GM11168 (cell line): ENCODE measurements around the gene MRPL55.

Experiments used
- in situ Hi-C: fragments of 300-500 bp; cut with MboI; formaldehyde crosslinking; loops from one replicate; pipeline ENCODE4 v1.12.0; 2022; ENCODE audit warnings: low sequenced_read_pairs; ENCODE audit not compliant: unreplicated experiment

MRPL55 gene

DNA sequence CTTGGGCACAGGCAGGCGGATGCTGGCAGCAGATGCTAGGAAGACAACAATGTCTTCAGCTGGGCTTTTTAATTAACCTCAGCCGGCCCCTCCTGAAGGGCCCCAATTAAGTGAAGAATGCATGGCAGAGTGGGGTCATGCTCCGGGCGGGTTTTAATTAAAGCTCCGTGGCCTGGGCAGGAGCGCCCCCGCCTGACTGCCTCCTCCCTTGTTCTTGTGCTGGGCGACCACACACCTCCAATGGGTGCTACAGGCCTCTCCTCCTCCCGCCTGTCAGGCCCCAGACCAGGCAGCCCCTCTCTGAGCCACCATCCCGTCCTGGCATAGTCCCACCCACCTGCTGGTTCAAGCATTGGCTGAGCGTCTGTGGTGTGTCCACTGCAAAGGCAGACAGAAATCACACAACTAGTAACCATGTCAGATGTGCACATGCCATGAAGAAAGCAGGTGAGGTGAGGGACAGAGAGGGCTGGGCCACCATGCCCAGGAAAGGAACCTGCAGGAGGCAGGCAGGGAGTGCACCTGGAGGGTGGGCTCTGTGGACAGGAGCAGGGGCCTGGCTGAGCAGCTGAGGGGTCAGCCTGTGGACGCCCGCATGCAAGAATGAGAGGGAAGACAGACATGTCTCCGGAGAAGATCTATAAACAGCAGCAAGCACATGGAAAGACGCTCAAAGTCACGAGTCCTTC lies 35.1 kb downstream of the MRPL55 start:
- in situ Hi-C loops, result no loop called here

DNA sequence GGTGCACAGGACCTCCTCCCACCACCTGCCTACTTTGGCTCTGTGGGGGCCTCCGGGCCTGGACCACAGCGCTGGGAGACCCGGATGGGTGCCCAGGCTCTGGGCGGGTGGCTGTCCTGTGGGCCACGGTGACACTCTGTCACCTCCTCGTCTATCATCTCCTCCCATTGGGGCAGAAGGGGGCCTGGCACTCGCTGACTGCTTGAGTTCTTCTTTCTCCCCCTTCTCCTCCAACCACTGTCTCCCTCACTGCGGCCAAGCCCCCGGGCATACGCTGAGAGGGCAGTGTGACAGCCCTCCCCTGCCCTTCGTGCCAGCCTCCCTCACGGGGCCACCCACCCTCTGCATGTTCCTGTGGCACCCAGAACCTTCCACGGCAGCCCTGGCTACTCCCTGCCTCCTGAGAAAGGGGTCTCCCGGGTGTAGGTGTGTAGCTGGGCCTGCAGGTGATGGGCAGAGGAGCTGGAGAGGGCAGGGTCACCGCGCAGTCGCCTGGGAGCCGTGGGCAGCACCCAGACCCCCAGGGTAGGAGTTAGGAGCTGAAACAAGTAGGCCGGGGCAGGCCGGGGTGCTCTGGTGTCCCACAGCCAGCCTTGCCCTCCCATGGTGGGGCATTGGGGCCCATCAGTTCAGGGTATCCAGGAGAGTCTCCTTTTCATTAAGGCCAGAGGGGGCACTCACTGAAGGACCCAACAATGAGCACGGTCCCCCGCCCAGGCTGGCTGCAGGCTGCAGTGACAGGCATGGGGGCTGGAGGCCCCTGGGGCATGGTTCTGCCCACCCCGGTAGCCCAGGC lies 35.8 kb downstream of the MRPL55 start:
- in situ Hi-C loops, result no loop called here

DNA sequence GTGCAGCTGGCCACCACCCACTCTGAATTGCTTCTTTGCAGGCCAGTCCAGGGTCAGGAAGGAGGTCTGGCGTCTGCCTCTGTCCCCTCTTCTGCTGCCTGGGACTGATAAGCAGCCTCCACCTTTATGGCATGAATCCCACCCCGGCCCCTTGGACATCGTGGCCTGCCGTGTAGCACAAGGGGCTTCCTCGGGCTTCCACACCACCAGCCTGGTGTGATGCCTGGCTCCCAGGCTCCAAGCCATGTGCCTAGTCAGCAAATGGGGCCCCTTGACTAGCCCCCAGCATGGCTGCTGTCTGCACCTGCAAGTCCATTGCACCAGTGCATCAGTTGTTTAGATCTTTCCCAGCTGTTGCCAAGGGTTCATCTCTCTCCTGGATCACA lies 36.4 kb downstream of the MRPL55 start:
- in situ Hi-C loops, result no loop called here

DNA sequence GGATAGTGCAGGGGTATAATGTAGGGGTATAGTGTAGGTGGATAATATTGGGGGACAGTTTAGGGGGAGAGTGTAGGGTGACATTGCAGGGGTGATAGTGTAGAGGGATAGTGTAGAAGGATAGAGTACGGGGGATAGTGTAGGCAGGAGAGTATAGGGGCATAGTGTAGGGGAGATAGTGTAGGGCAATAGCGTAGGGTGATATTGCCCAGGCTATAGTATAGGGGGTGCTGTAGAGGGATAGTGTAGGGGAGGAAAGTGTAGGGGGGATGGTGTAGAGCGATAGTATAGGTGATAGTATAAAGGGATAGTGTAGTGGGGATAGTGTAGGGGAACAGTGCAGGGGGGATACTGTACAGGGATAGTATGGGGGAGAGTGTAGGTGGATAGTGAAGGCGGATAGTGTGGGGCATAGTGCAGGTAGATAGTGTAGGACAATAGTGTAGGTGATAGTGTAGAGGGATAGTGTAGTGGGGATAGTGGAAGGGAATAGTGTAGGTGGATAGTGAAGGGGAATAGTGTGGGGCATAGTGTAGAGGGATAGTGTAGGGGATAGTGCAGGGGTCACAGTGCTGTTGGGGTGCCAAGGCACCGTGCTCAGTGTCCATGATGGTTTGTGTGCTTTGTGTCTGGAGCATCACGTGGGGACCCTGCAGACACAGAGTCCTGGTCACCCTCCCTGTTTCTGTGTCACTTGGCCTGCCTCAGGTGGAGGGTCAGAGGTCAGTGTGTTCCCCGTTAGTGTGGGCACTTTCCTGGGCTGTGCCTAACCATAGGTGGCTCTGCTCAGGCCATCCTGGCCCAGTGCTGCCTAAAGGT lies 37.1 kb downstream of the MRPL55 start:
- in situ Hi-C loops, result no loop called here

DNA sequence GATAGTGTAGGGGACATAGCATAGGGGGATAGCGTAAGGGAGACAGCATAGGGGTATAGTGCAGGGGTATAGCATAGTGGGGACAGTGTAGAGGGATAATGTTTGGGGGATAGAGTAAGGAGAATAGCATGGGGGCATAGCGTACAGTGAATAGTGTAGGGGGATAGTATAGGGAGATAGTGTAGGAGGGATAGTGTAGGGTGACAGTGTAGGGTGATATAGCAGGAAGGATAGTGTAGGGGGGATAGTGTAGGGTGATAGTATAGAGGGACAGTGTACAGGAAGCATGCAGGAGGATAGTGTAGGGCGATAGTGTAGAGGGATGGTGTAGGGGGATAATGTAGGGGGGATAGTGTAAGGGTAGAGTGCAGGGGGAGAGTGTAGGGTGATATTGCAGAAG lies 38.2 kb downstream of the MRPL55 start:
- in situ Hi-C loops, result no loop called here

DNA sequence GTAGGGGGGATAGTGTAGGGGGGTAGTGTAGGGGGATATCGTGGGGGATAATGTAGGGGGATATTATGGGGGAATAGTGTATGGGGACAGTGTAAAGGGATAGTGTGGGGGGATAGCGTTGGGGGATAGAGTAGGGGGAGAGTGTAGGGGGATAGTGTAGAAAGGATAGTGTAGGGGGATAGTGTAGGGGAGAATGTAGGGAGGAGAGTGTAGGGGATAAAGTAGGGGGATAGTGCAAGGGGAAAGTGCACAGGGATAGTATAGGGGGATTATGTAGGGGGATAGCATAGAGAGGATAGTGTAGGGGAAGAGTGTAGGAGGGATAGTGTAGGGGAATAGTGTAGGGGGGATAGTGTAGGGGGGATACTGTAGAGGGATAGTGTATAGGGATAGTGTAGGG lies 38.9 kb downstream of the MRPL55 start:
- in situ Hi-C loops, result no loop called here

DNA sequence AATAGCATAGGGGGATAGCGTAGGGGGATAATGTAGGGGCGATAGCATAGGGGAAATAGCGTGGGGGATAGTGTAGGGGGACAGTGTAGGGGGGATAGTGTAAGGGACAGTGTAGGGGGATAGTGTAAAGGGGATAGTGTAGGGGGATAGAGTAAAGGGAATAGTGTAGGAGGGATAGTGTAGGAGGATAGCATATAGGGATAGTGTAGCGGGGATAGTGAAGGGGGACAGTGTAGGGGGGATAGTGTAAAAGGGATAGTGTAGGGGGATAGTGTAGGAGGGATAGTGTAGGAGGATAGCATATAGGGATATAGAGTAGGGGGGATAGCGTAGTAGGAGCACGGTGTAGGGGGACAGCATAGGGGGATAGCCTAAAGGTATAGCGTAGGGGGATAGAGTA lies 40.7 kb downstream of the MRPL55 start:
- in situ Hi-C loops, result no loop called here

DNA sequence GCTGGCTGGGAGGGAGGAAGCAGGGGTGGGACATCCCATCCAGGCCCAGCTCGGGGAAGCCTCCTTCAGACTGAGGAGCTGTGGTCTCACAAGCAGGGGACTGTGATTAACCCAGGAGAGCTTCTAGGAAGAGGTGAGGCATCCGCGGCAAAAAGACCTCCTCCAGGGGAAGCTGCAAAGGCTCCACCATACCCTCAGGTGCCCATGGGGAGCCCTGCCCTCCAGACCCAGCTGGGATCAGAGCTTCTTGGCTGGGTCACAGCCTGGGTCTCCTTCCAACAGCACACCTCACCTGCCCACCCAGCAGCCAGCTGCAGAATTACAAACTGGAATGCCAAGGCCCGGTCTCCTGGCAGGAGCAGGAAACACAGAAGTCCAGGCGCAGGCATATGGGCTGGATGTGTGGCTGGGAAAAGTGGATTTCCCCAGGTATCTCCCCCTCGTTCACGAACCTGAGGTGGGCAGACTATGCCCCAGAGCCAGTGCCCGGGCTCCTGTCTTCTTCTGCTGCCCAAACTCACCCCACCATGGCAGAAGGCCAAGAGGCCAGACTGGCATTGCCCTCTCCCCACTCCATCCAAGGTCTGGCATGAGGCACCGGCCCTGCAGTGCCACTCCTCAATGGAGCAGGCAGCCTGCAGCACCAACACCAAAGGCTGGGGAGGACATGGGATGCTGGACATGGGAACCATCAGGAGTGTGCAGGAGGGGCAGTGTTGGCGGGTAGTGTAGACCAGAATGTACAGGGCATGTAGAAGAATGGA lies 42.0 kb downstream of the MRPL55 start:
- in situ Hi-C loops, result no loop called here

DNA sequence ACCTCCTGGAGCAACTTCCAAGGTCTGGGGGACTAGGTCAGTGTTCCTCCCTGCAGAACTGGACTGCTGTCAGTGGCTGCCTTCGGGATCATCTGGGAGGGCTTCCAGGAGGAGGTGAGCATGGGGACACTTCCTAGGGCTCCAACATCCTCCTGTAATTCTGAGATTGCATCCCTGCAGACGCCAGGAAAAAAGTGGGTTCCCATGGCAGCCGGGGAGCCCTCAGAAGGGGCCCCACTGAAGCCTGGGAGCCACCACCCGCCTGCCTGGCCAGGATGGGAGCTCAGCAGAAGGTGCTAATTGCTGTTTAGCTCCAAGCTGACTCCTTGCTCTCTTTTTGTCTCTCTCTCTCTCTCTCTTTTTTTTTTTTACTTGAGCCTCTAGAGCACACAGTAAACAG lies 42.7 kb downstream of the MRPL55 start:
- in situ Hi-C loops, result no loop called here

DNA sequence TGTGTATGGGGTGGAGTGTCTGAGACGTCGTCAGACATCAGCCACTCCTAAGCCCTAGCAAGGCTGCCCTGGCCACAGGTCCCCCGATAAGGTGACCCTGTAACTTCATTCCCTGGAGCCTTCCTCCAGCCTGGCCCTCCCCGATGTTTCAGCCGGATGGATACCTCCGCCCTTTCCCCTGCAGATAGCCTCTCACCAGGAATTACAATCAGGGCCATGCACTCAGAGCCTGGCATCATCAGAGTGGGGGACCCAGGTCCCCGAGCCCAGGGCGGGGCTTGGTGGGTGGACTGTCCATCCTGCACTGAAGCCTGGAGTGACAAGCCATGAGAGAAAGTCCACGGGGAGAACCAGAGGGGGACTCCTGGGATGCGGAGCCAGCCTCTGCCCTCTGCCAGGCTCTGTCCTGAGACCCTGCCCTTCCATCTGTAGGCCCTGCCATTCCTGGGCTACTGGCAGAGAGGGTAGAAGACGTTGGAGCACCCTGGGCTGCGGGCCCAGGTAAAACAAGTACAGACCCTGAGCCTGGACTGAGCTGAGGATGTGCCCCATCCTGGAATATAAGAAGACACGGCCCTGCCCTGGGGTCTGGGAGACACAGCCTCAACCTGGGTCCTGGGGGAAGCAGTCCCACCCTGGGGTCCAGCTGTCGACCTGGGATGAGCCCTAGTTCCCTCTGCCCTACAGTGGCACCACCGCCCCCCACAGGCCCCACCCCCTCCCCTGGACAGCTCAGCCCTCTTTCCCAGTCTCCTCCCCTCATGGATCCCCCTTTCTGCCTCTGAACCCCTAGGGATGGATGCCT lies 43.4 kb downstream of the MRPL55 start:
- in situ Hi-C loops, result no loop called here

DNA sequence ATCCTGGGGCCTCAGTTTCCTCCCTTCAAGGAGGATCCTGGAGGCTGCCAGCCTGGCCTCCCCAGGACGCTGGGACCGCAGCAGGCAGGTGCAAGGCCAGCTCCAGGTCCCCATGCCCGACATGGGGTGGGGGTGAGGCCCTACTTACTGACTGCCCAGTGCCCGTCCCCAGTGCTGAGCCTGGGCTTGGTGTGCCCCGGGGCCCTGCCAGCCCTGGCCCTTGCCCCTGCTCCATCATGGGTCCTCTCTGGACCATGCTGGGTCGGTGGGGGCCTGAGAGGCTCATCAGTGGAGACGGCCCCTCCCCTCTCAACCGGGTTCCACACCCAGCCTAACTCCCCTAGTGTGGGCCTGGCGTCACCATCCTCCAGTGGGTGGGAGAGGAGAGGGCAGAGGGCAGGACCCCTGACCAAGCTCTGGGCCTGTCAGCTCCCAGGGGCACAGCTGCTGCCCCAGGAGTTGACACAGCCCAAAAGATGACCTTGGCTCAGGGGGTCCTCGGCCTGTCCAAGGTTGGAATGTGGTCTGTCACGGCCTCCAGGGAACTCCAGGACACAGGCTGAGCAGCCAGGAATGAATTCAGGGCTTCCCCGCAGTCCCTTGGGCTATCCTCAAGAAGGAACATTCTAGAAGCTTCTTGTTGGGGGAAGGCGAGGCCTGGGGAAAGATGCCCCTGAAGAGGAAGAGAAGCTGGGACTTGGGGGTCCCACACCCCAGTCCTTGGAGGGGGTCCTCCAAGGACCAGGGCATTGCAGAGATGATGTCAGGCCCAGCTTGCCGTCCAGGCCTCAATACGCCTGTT lies 44.2 kb downstream of the MRPL55 start:
- in situ Hi-C loops, result no loop called here

DNA sequence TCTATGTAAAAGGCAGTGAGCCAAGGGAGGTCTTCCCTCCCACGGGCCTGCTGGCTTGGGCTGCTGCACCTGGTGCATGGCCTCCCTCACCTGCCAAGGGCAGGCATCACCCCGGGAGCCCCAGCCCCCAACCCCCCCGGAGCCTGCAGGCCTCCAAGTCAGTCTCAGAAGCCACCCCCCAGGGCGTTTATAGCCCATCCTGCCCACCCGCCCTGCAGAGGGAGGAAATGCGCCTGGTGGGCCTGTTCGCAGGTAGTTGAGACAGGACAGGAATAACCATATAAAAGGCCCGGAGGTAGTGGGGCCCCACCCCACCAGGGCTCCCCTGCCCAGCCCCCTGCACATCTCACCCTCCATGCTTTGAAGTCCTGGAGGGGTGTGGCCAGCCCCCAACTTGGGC lies 44.8 kb downstream of the MRPL55 start:
- in situ Hi-C loops, result no loop called here

DNA sequence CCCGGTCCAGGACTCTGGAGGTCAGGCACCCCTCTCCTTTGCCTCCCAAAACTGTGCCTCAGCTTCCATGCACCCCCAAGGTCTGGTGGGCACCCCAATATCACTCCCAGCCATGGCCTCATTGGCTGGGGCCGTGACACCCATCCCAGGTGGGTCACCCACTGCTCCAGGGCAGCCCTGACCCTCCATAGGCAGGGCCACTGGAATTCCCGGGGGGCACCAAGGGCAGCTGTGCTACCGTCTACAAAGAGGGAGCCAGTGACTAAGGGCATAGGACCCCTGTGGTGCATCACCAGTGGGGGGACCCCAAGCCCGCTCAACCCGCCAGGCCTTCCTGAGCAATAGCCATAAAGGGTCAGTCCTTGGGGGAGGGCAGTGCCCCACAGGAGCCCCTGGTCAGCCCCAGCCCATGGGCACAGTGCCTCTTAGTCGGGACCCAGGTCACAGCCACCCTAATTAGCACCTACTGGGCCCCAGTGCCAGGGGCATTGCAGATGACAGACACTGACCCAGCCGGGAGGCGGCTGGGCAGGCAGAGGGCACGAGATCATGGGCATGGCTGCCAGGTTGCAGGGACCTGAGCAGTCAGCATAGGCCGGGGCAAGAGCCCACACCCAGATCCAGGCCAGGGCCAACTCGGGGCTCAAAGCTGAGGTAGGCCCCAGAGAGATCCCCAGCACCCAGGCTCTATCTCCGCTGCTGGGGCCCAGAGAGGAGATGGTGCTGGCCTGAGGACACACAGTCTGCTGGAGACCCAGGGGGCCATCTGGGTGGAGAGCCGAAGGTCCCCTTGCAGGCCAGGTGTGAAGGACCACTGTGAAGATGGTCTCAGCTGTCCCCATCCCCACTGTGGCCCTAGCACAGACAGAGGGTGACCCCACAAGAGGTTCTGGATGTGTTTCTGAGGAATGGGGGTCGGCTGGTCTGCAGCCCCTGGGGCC lies 45.6 kb downstream of the MRPL55 start:
- in situ Hi-C loops, result no loop called here

DNA sequence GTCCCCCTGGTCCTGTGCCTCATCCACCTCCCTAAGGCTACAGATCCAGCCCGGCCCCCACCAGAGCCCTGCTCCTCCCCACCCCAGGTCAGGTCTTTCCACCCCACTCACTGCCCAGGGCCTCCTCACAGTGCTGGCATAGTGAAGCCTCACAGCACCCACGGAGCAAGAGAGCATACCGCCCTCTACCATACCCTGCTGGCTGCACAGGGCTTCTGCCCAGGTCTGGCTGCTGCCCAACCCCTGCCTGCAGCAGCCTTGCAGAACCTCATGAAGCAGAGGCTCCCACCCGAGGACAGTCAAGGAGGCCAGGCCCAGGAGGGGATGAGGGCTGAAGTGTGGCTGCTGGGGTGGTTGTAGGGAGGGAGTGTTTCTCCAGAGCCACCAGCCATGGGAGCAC lies 46.3 kb downstream of the MRPL55 start:
- in situ Hi-C loops, result no loop called here

DNA sequence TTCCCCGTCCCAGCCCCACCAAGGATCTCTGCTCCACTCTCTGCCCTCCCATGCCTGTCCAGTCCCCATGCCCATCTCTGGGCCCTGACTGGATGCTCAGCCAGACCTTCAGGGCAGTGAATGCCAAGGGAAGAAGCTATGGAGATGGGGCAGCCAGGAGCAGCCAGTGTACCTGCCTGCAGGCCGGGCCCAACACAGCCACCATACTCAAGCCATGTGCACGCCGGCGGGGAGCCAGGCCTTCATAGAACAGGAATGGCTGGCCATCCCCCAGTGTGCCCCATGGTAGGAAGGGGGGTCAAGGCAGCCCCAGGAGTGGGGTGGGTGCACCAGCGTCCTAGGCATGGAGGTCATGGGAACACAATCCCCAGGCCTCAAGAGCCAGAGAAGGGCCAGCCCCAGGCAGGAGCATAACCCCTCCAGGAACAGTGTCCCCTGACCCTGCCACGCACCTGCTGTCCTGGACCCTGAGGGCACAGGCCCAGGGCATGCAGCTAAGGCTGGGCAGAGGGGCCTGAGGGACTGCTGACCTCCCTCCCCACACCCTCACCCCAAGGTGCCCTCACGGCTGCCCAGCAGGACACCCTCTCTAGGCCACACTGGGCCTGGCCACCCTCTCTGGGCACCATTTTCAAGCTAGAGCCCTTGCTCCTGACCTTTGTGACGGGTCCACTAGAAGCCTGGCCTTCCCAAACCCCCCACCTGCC lies 46.9 kb downstream of the MRPL55 start:
- in situ Hi-C loops, result no loop called here

DNA sequence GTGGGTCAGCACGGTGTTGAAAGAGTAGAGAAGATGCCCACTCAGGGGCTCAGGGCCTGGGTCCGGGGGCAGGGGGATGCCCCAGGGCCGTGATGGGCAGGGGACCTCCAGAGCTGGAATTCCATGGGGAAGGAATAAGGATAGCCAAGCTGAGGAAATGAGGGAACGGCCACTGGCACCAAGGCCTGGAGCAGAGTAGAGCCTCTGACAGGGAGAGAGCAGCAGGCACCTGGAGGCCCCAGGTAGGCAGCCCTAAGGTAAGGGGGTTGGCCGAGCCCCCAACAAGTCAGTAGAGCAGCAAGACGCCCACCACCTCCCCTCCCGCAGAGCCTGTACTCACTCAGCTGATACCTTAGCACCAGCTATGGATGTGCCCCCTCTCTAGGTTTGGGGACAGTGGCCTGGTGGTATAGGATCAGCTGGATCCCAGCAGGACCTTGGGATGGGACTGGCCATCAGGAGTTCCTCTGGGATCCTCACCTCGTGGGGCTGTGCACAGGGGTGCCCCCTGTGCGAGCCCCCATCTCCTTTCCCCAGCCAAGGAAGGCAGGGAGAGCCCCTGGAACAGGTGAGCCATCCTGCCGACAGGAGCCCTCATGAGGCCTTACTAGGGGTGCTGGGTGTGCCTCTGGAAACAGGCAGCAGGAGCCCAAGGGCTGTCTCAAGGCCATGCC lies 47.6 kb downstream of the MRPL55 start:
- in situ Hi-C loops, result no loop called here
